Chondrocyte (in vitro differentiated cells): Measurements from ENCODE around the gene NTRK2. TPM values are rescaled to one million over a fixed set of nuclear protein-coding genes. Genes with fewer than 3 reads are reported as not detected.

Source experiments
- DNase-seq: peaks from one replicate; pipeline ENCODE4 v3.0.0; 2021; ENCODE audit warnings: mixed read lengths, low spot score
- H3K27ac Mint-ChIP-seq: one replicate; pipeline ENCODE4 v1.8.0; 2021; ENCODE audit warnings: mild to moderate bottlenecking, moderate library complexity, mixed read lengths; ENCODE audit not compliant: unreplicated experiment
- H3K27me3 Mint-ChIP-seq: 2 replicates; pipeline ENCODE4 v1.8.0; 2021; ENCODE audit warnings: low read depth, mixed read lengths
- H3K36me3 Mint-ChIP-seq: 2 replicates; pipeline ENCODE4 v1.8.0; 2021; ENCODE audit warnings: low read depth, mixed read lengths
- H3K4me1 Mint-ChIP-seq: 2 replicates; pipeline ENCODE4 v1.8.0; 2021; ENCODE audit warnings: low read depth, mild to moderate bottlenecking, mixed read lengths
- H3K4me3 Mint-ChIP-seq: one replicate; pipeline ENCODE4 v1.8.0; 2021; ENCODE audit warnings: mild to moderate bottlenecking, moderate library complexity, mixed read lengths; ENCODE audit not compliant: unreplicated experiment
- H3K9me3 Mint-ChIP-seq: 2 replicates; pipeline ENCODE4 v1.8.0; 2021; ENCODE audit warnings: low read depth, mixed read lengths
- total RNA-seq: library from RNA; stranded (reverse); gene quantifications from 3 replicates; pipeline ENCODE4 v1.2.1, GENCODE V29; 2021
- TF ChIP-seq, protein P1 (sequence below): fragments of 200-600 bp; sonication (generic); IDR thresholded peaks from 2 replicates; pipeline ENCODE4 v1.5.0; 2021; ENCODE audit warnings: antibody characterized with exemption, mild to moderate bottlenecking, moderate library complexity

The NTRK2 gene
- total RNA-seq, 1 donor from 2014 or later: 40.0 TPM

DNA sequence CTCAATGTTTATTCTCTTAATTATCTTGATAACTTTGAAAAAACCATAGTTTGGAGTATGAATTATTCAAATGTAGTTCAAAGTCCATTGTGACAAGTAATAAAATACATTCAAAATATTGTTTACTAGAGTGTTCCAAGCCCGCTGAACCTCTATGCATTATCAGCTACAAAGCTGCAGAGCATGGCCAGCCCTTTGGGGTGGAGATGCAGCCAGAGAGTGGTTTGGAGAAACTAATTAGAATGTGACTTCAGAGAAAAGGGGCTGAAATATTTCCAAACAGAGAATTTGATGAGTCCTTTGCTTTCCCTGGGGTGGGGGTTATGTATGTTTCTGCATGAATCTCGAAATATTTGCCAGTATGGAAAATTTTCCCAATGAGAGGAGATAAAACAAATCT lies 211.3 kb downstream of the NTRK2 start:
- TF ChIP-seq, protein P1, sequence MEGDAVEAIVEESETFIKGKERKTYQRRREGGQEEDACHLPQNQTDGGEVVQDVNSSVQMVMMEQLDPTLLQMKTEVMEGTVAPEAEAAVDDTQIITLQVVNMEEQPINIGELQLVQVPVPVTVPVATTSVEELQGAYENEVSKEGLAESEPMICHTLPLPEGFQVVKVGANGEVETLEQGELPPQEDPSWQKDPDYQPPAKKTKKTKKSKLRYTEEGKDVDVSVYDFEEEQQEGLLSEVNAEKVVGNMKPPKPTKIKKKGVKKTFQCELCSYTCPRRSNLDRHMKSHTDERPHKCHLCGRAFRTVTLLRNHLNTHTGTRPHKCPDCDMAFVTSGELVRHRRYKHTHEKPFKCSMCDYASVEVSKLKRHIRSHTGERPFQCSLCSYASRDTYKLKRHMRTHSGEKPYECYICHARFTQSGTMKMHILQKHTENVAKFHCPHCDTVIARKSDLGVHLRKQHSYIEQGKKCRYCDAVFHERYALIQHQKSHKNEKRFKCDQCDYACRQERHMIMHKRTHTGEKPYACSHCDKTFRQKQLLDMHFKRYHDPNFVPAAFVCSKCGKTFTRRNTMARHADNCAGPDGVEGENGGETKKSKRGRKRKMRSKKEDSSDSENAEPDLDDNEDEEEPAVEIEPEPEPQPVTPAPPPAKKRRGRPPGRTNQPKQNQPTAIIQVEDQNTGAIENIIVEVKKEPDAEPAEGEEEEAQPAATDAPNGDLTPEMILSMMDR: no peak
- Mint-ChIP-seq H3K4me1 (no peaks in the 10 kb centered on the region), H3K9me3 (no peaks in the 10 kb centered on the region), H3K27me3 (no peaks in the 10 kb centered on the region), H3K36me3 (no peaks in the 10 kb centered on the region), H3K4me3 (no peak overlapping the region), H3K27ac (no peak overlapping the region)
- no peak for DNase-seq

DNA sequence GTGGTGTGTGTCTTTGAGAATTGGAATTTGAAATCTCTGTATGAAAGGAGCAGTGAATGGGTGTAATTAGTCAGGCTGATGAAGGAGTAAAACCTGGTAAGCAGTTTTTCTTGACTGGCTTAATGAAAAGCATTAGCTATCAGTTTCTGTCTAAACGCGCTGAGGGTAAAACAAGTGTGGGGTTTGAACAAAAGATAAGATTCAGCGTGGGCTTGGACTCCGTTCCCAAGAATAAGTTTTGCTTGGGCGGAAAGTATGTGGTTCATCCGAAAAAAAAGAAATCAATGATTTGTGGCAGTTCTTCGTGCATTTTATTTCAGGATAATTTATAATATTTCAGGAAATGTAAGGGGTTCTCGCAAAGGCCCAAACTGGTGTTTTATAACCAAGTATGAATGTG lies 217.3 kb downstream of the NTRK2 start:
- no peak for DNase-seq
- TF ChIP-seq, protein P1: no peak

DNA sequence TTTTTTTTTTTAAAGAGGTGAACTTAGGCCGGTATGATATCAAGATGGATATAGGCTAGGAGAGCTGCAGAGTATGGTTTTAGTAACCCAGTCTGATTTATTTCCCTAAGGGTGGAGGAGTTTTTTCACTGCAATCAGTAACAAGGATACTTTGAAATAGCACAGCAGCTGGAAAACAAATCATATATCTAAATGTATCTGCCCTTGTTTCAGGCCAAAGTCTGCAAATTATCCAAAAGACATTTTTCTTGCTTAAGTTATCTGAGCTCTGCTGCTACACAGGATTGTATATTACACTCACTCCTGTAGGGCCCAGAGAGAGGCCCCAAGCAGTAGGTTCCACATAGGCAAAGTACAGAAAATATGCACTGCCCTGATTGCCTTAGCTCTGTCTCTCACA lies 222.4 kb downstream of the NTRK2 start:
- Mint-ChIP-seq H3K36me3 (no peaks in the 10 kb centered on the region), H3K27ac (peak overlapping the region; percentile 63), H3K27me3 (no peaks in the 10 kb centered on the region), H3K4me1 (peaks cover 31% of the 10 kb centered on the region), H3K4me3 (no peak overlapping the region), H3K9me3 (no peaks in the 10 kb centered on the region)
- DNase-seq: no peak
- TF ChIP-seq, protein P1: no peak

More for the DNA sequence above, 217.3 kb downstream of the NTRK2 start:
- no peaks in the 10 kb centered on the region for H3K27me3 Mint-ChIP-seq
- no peak overlapping the region for H3K4me3 Mint-ChIP-seq
- no peaks in the 10 kb centered on the region for H3K9me3 Mint-ChIP-seq
- H3K36me3 Mint-ChIP-seq: no peaks in the 10 kb centered on the region
- no peak overlapping the region for H3K27ac Mint-ChIP-seq
- peaks cover 17% of the 10 kb centered on the region for H3K4me1 Mint-ChIP-seq

DNA sequence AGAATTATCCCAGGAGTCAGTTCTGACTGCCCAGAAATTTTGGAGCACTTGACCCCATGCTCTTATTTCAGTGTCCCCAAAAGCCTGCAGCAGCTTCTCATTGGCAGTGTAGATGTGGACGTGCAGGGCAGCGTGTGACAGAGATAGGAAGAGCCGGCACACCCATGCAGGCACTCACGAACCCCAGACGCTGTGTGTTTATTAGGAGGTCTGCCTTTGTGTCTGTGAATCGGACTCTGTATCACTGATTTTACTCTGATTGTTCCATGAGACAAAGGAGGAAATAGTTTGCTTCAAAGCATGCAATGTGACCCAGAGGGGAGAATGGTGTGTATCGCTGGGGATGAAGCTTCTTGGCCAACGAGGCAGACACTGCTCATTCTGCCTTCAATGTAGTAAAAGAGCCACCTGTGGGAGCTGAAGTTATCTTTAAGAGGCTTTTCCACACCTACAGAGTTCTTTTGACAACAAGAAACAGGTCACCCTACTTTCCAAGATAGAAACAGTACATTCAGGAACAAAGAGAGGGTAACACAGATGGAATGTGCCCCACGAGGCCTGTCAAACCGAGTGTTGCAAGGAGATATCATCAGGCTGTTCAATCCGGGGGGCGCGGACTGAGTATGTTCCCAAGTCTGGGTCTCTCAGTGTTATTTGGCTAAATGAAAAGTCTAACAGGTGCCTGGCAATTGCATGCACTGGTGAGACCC lies 224.0 kb downstream of the NTRK2 start:
- no peak for DNase-seq
- Mint-ChIP-seq H3K9me3 (no peaks in the 10 kb centered on the region), H3K27ac (no peak overlapping the region), H3K36me3 (no peaks in the 10 kb centered on the region), H3K4me1 (peaks cover 24% of the 10 kb centered on the region), H3K27me3 (no peaks in the 10 kb centered on the region), H3K4me3 (no peak overlapping the region)
- TF ChIP-seq, protein P1: no peak

DNA sequence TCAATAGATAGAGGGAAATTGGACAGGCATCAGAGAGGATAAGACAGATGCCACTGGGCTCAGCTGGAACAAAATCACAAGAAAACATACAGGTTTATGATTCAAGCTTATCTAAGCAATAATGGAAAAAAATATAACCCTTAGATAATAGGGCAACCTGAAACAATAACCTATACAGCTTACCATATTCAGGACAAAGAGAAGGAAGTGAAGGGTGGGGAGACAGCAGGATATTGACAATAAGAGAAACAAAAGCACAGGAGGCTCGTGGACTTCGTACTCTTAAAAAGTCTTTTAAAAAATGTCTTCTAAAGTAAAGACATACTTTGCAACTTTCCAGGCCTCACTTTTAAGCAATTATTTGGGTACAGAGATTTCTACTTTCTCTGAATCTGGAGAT lies 225.3 kb downstream of the NTRK2 start:
- DNase-seq: no peak
- H3K36me3 Mint-ChIP-seq: peaks cover 2% of the 10 kb centered on the region
- no peaks in the 10 kb centered on the region for H3K9me3 Mint-ChIP-seq
- TF ChIP-seq, protein P1: no peak
- no peak overlapping the region for H3K4me3 Mint-ChIP-seq
- peaks cover 2% of the 10 kb centered on the region for H3K27me3 Mint-ChIP-seq
- peaks cover 29% of the 10 kb centered on the region for H3K4me1 Mint-ChIP-seq
- H3K27ac Mint-ChIP-seq: no peak overlapping the region
